K562 (cell line): ENCODE measurements around the gene STXBP6. TPM values are rescaled to one million over a fixed set of nuclear protein-coding genes. Genes with fewer than 3 reads are reported as not detected.

Experiments
- ATAC-seq: fragments of 200-7000 bp; cut with Tn5 transposase; 3 replicates; pipeline ENCODE4 v1.9.1; 2020; ENCODE audit warnings: moderate library complexity
- BruUV-seq: library from RNA; stranded (reverse); fragments of 400-500 nt; replicated peaks from 2 replicates; lab custom pipeline; 2021; lab: Mats Ljungman, UMichigan
- CTCF ChIA-PET: fragments of 300-600 bp; formaldehyde crosslinking; extraction: SDS; loops from one replicate; lab custom pipeline; 2021; ENCODE audit warnings: low intra/inter-chr PET ratio; lab: Yijun Ruan, JAX
- POLR2A ChIA-PET: fragments of 300-600, 350-650 bp; sonication (Branson Sonifier 250); formaldehyde crosslinking; extraction: SDS; loops from one replicate; lab custom pipeline; 2021; ENCODE audit warnings: antibody characterized with exemption, inconsistent platforms; lab: Yijun Ruan, JAX
- DNase-seq, 4 experiments: peaks; one replicate each; pipeline versions ENCODE4 v3.0.0 to v3.0.0-alpha.2; 2011 to 2018; ENCODE audit warnings: low spot score in 3 of 4, mixed read lengths in 3 of 4; ENCODE audit errors: extremely low read depth in 1 of 4
- FAIRE-seq: peaks from 2 replicates; lab custom pipeline; 2011; peaks lifted over from hg19 to GRCh38; lab: Jason Lieb, UNC
- H2AFZ ChIP-seq: 2 replicates; pipeline ENCODE4 v1.6.0; 2011; ENCODE audit warnings: low read depth, low read length, control low read depth, inconsistent platforms
- H3K27ac ChIP-seq: fragments of 200-600 bp; 3 replicates; pipeline ENCODE4 v1.8.0; 2011; ENCODE audit warnings: low read depth, mild to moderate bottlenecking, control low read depth, inconsistent platforms, low read length, moderate library complexity, mixed read lengths; ENCODE audit errors: extremely low read depth
- H3K27me3 ChIP-seq, 2 experiments: fragments of 300-600 bp in 1 of 2; 2 replicates in 1 of 2; 3 replicates in 1 of 2; pipeline versions ENCODE4 v1.6.0 to v1.8.0; 2011; ENCODE audit warnings: inconsistent platforms in 2 of 2, low read length in 2 of 2, mild to moderate bottlenecking in 1 of 2, mixed read lengths in 1 of 2, moderate library complexity in 1 of 2; ENCODE audit not compliant: control insufficient read depth in 2 of 2, insufficient read depth in 2 of 2
- H3K36me3 ChIP-seq: fragments of 300-600 bp; 3 replicates; pipeline ENCODE4 v1.8.0; 2011; ENCODE audit warnings: mild to moderate bottlenecking, low read length, inconsistent platforms; ENCODE audit not compliant: control insufficient read depth, insufficient read depth
- H3K4me1 ChIP-seq, 2 experiments: fragments of 200-600 bp in 1 of 2; replicated peaks in 1 of 2; 2 replicates in 1 of 2; 3 replicates in 1 of 2; pipeline versions ENCODE4 v1.5.1 to v1.8.0; 2011; ENCODE audit warnings: inconsistent platforms in 2 of 2, low read length in 2 of 2, mild to moderate bottlenecking in 1 of 2, mixed read lengths in 1 of 2, moderate library complexity in 1 of 2; ENCODE audit not compliant: control insufficient read depth in 2 of 2, insufficient read depth in 2 of 2
- H3K4me2 ChIP-seq: 2 replicates; pipeline ENCODE4 v1.6.1; 2011; ENCODE audit warnings: low read length, control low read depth, inconsistent platforms, mixed read lengths; ENCODE audit not compliant: insufficient read depth
- H3K4me3 ChIP-seq: fragments of 200-600 bp; sonication (generic), shearing (Covaris generic); 2 replicates; pipeline ENCODE4 v1.5.1; 2016; ENCODE audit warnings: control low read depth, inconsistent platforms
- H3K79me2 ChIP-seq: fragments of 200-600 bp; 3 replicates; pipeline ENCODE4 v1.8.0; 2011; ENCODE audit warnings: low read length, inconsistent platforms; ENCODE audit not compliant: control insufficient read depth, insufficient read depth
- H3K9ac ChIP-seq, 2 experiments: 2 replicates each; pipeline versions ENCODE4 v1.6.0 to v1.6.1; 2011; ENCODE audit warnings: low read depth in 2 of 2, low read length in 2 of 2, control low read depth in 1 of 2, inconsistent platforms in 1 of 2, mild to moderate bottlenecking in 1 of 2, mixed read lengths in 1 of 2; ENCODE audit not compliant: insufficient read depth in 1 of 2
- H3K9me1 ChIP-seq: one replicate; pipeline ENCODE4 v1.6.0; 2011; ENCODE audit warnings: inconsistent platforms, mild to moderate bottlenecking, low read length, moderate library complexity; ENCODE audit not compliant: control insufficient read depth, insufficient read depth
- H3K9me3 ChIP-seq: replicated peaks from 2 replicates; pipeline ENCODE4 v1.5.1; 2011; ENCODE audit warnings: low read depth, low read length, inconsistent platforms; ENCODE audit not compliant: control insufficient read depth, insufficient read depth
- H4K20me1 ChIP-seq: replicated peaks from 2 replicates; pipeline ENCODE4 v1.6.1; 2011; ENCODE audit warnings: low read length, inconsistent platforms, mixed read lengths; ENCODE audit not compliant: control insufficient read depth, insufficient read depth
- CHCHD3 ChIP-seq: fragments of 250-450 bp; sonication (Bioruptor Pico); IDR thresholded peaks from 2 replicates; pipeline ENCODE4 v2.1.2; 2022; ENCODE audit warnings: mild to moderate bottlenecking
- CREB1 ChIP-seq, 2 experiments: sonication (generic) in 1 of 2; formaldehyde crosslinking in 1 of 2; IDR thresholded peaks; 2 replicates each; pipeline versions ENCODE4 v1.6.1 to v1.8.0; 2012 to 2022; ENCODE audit warnings: inconsistent platforms in 1 of 2, mild to moderate bottlenecking in 1 of 2, missing genetic modification reagents in 1 of 2, moderate library complexity in 1 of 2
- DMBX1 ChIP-seq: fragments of 250-450 bp; sonication (Bioruptor Pico); IDR thresholded peaks from 2 replicates; pipeline ENCODE4 v1.8.0; 2022; ENCODE audit warnings: inconsistent platforms, mild to moderate bottlenecking, moderate library complexity, borderline replicate concordance
- HMG20B ChIP-seq: fragments of 250-450 bp; sonication (Bioruptor Pico); IDR thresholded peaks from 2 replicates; pipeline ENCODE4 v1.5.0; 2021; ENCODE audit warnings: mild to moderate bottlenecking
- THRB ChIP-seq: fragments of 450-650 bp; formaldehyde crosslinking; conservative IDR thresholded peaks from 2 replicates; pipeline ENCODE4 v1.4.0; 2022; ENCODE audit warnings: mild to moderate bottlenecking, missing genetic modification characterization
- WGBS: fragments of 100-300 bp; shearing (Covaris generic); methylation state at CpG from one replicate; pipeline ENCODE4 v1.1.6; 2016; ENCODE audit warnings: low coverage, mixed read lengths; ENCODE audit not compliant: insufficient coverage; ENCODE audit errors: missing lambda C conversion rate; 5-methylcytosine and 5-hydroxymethylcytosine counted together
- in situ Hi-C: fragments of 300-500 bp; cut with MboI; formaldehyde crosslinking; loops from 4 replicates; pipeline ENCODE4 v1.15.0; 2018; ENCODE audit warnings: inconsistent platforms, mixed read lengths
- intact Hi-C: fragments of 100-400 bp; cut with micrococcal nuclease; formaldehyde crosslinking; loops from 2 replicates; pipeline ENCODE4 v1.14.2; 2022
- polyA plus RNA-seq, 8 experiments: library from polyadenylated mRNA; depleted of rRNA in 4 of 8; stranded (reverse) in 5 of 8; unstranded in 3 of 8; fragments of >200 nt; fragmentation: Nextera tagmentation in 2 of 8; fragmentation: Illumina TruSeq in 1 of 8; extraction: Ambion mirVana in 2 of 8; extraction: Trizol in 1 of 8; gene quantifications; 2 replicates each; pipeline versions ENCODE4 v1.2.1 to v1.2.3, GENCODE V29; 2011 to 2014; ENCODE audit warnings: inconsistent platforms in 1 of 8, missing spikeins in 1 of 8
- total RNA-seq, 7 experiments: library from RNA; depleted of rRNA in 6 of 7; stranded (reverse); fragments of >200 nt in 6 of 7; fragmentation: Illumina TruSeq in 2 of 7; extraction: Trizol in 2 of 7; gene quantifications; 2 replicates each; pipeline versions ENCODE4 v1.2.1 to v1.2.3, GENCODE V29; 2011 to 2021; ENCODE audit warnings: low replicate concordance in 1 of 7
- TF ChIP-seq, protein P1 (sequence below): fragments of 450-650 bp; IDR thresholded peaks from 2 replicates; pipeline ENCODE4 v1.6.1; 2016; ENCODE audit warnings: mild to moderate bottlenecking, moderate library complexity
- TF ChIP-seq, protein P2 (sequence below): fragments of 250-450 bp; sonication (Bioruptor Pico); IDR thresholded peaks from 2 replicates; pipeline ENCODE4 v1.4.0; 2020; ENCODE audit warnings: borderline replicate concordance

Gene STXBP6
- total and polyA plus RNA-seq, 9 of the 15 experiments (the other 6 are each of a cell fraction or from before 2014, with no cell fraction given) = 0.27 to 0.89 (median 0.59) TPM

GRCh38 chr14:25067600-25067999 lies 17.7 kb upstream of the STXBP6 start:
- no peaks in the 10 kb centered on the region for H3K4me1 ChIP-seq
- in situ Hi-C loops (no loop called here), intact Hi-C loops (no loop called here)
- ChIA-PET POLR2A (no interaction called here), CTCF (no interaction called here)
- no peak for DNase-seq
- 0% methylated on average over 1 of the region's 2 CpGs for WGBS
- no peak overlapping the region for H3K27ac ChIP-seq
- H3K36me3 ChIP-seq = no peaks in the 10 kb centered on the region
- no peak for FAIRE-seq
- no peak overlapping the region for H3K4me2 ChIP-seq
- H3K9me3 ChIP-seq = no peaks in the 10 kb centered on the region
- H3K4me3 ChIP-seq = no peak overlapping the region
- H3K9ac ChIP-seq = no peak overlapping the region
- H3K27me3 ChIP-seq = no peaks in the 10 kb centered on the region
- BruUV-seq = no TSS peak
- ATAC-seq = no peak
- H4K20me1 ChIP-seq = no peaks in the 10 kb centered on the region
- H3K9me1 ChIP-seq = no peaks in the 10 kb centered on the region
- H3K79me2 ChIP-seq = no peaks in the 10 kb centered on the region
- no peak overlapping the region for H2AFZ ChIP-seq
- TF ChIP-seq DMBX1 (no peak), CREB1 (IDR thresholded peaks at IDR 0.05) (no peak), CREB1 (CRISPR knock-in tag; IDR thresholded peaks at IDR 0.05) (no peak), HMG20B (CRISPR knock-in tag) (no peak), CHCHD3 (CRISPR knock-in tag) (no peak), THRB (CRISPR knock-in tag) (no peak)
- TF ChIP-seq, protein P1, sequence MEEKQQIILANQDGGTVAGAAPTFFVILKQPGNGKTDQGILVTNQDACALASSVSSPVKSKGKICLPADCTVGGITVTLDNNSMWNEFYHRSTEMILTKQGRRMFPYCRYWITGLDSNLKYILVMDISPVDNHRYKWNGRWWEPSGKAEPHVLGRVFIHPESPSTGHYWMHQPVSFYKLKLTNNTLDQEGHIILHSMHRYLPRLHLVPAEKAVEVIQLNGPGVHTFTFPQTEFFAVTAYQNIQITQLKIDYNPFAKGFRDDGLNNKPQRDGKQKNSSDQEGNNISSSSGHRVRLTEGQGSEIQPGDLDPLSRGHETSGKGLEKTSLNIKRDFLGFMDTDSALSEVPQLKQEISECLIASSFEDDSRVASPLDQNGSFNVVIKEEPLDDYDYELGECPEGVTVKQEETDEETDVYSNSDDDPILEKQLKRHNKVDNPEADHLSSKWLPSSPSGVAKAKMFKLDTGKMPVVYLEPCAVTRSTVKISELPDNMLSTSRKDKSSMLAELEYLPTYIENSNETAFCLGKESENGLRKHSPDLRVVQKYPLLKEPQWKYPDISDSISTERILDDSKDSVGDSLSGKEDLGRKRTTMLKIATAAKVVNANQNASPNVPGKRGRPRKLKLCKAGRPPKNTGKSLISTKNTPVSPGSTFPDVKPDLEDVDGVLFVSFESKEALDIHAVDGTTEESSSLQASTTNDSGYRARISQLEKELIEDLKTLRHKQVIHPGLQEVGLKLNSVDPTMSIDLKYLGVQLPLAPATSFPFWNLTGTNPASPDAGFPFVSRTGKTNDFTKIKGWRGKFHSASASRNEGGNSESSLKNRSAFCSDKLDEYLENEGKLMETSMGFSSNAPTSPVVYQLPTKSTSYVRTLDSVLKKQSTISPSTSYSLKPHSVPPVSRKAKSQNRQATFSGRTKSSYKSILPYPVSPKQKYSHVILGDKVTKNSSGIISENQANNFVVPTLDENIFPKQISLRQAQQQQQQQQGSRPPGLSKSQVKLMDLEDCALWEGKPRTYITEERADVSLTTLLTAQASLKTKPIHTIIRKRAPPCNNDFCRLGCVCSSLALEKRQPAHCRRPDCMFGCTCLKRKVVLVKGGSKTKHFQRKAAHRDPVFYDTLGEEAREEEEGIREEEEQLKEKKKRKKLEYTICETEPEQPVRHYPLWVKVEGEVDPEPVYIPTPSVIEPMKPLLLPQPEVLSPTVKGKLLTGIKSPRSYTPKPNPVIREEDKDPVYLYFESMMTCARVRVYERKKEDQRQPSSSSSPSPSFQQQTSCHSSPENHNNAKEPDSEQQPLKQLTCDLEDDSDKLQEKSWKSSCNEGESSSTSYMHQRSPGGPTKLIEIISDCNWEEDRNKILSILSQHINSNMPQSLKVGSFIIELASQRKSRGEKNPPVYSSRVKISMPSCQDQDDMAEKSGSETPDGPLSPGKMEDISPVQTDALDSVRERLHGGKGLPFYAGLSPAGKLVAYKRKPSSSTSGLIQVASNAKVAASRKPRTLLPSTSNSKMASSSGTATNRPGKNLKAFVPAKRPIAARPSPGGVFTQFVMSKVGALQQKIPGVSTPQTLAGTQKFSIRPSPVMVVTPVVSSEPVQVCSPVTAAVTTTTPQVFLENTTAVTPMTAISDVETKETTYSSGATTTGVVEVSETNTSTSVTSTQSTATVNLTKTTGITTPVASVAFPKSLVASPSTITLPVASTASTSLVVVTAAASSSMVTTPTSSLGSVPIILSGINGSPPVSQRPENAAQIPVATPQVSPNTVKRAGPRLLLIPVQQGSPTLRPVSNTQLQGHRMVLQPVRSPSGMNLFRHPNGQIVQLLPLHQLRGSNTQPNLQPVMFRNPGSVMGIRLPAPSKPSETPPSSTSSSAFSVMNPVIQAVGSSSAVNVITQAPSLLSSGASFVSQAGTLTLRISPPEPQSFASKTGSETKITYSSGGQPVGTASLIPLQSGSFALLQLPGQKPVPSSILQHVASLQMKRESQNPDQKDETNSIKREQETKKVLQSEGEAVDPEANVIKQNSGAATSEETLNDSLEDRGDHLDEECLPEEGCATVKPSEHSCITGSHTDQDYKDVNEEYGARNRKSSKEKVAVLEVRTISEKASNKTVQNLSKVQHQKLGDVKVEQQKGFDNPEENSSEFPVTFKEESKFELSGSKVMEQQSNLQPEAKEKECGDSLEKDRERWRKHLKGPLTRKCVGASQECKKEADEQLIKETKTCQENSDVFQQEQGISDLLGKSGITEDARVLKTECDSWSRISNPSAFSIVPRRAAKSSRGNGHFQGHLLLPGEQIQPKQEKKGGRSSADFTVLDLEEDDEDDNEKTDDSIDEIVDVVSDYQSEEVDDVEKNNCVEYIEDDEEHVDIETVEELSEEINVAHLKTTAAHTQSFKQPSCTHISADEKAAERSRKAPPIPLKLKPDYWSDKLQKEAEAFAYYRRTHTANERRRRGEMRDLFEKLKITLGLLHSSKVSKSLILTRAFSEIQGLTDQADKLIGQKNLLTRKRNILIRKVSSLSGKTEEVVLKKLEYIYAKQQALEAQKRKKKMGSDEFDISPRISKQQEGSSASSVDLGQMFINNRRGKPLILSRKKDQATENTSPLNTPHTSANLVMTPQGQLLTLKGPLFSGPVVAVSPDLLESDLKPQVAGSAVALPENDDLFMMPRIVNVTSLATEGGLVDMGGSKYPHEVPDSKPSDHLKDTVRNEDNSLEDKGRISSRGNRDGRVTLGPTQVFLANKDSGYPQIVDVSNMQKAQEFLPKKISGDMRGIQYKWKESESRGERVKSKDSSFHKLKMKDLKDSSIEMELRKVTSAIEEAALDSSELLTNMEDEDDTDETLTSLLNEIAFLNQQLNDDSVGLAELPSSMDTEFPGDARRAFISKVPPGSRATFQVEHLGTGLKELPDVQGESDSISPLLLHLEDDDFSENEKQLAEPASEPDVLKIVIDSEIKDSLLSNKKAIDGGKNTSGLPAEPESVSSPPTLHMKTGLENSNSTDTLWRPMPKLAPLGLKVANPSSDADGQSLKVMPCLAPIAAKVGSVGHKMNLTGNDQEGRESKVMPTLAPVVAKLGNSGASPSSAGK = no peak
- TF ChIP-seq, protein P2, sequence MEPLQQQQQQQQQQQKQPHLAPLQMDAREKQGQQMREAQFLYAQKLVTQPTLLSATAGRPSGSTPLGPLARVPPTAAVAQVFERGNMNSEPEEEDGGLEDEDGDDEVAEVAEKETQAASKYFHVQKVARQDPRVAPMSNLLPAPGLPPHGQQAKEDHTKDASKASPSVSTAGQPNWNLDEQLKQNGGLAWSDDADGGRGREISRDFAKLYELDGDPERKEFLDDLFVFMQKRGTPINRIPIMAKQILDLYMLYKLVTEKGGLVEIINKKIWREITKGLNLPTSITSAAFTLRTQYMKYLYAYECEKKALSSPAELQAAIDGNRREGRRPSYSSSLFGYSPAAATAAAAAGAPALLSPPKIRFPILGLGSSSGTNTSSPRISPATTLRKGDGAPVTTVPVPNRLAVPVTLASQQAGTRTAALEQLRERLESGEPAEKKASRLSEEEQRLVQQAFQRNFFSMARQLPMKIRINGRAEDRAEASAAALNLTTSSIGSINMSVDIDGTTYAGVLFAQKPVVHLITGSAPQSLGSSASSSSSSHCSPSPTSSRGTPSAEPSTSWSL (CRISPR knock-in tag) = no peak
